ENCODE data around the gene ARHGEF1.

DNA sequence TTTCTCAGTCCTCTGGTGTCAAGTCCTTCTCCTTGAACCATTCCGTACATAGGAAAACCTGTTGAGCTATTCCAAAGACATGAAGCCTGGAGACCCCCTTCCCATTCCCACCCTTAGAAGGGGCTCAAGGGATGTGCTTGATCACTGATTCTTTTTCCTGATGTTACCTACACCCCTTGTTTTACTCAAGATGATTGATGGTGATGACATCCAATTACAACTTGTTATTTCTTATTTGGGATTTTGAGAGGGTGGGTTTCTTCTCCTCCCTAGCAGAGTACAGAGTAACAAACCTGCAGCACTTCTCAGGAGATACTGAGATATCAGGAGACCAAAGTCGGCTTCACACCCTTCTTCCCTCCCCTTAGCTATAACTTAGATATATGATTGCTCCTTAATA is 29.6 kb upstream of the ARHGEF1 start:
- TF ChIP-seq, protein P1, sequence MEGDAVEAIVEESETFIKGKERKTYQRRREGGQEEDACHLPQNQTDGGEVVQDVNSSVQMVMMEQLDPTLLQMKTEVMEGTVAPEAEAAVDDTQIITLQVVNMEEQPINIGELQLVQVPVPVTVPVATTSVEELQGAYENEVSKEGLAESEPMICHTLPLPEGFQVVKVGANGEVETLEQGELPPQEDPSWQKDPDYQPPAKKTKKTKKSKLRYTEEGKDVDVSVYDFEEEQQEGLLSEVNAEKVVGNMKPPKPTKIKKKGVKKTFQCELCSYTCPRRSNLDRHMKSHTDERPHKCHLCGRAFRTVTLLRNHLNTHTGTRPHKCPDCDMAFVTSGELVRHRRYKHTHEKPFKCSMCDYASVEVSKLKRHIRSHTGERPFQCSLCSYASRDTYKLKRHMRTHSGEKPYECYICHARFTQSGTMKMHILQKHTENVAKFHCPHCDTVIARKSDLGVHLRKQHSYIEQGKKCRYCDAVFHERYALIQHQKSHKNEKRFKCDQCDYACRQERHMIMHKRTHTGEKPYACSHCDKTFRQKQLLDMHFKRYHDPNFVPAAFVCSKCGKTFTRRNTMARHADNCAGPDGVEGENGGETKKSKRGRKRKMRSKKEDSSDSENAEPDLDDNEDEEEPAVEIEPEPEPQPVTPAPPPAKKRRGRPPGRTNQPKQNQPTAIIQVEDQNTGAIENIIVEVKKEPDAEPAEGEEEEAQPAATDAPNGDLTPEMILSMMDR (IDR thresholded peaks at IDR 0.05; ENCODE audit: borderline replicate concordance, extremely low read depth, low read length, poor library complexity, severe bottlenecking): no peak
- no peak for TF ChIP-seq EZH2 (IDR thresholded peaks at IDR 0.05; ENCODE audit: borderline replicate concordance, low read depth, low read length, severe bottlenecking)
